Endothelial cell of umbilical vein (primary cell): ENCODE measurements around the gene TM6SF1. TPM values are rescaled to one million over a fixed set of nuclear protein-coding genes. Genes with fewer than 3 reads are reported as not detected.

Experiments used
- BruUV-seq: library from RNA; stranded (reverse); fragments of 400-500 nt; replicated peaks from 2 replicates; lab custom pipeline; 2021; lab: Mats Ljungman, UMichigan
- CTCF ChIA-PET: fragments of 300-600, 350-600 bp; sonication (Branson Sonifier 250); formaldehyde crosslinking; loops from one replicate; lab custom pipeline; 2021; ENCODE audit warnings: antibody characterized with exemption, inconsistent platforms; lab: Charles Lee
- POLR2A ChIA-PET: fragments of 300-600, 350-600 bp; sonication (Branson Sonifier 250); formaldehyde crosslinking; loops from one replicate; lab custom pipeline; 2021; ENCODE audit warnings: antibody characterized with exemption, inconsistent platforms; lab: Charles Lee
- DNase-seq: peaks from one replicate; pipeline ENCODE4 v3.0.0-alpha.2; 2011; ENCODE audit warnings: low read depth, low spot score
- FAIRE-seq: peaks from 2 replicates; lab custom pipeline; 2011; peaks lifted over from hg19 to GRCh38; lab: Jason Lieb, UNC
- H2AFZ ChIP-seq: 2 replicates; pipeline ENCODE4 v1.6.0; 2012; ENCODE audit warnings: low read depth, low read length, control low read depth, inconsistent platforms
- H3K27ac ChIP-seq: 2 replicates; pipeline ENCODE4 v1.5.1; 2011; ENCODE audit warnings: low read depth, mild to moderate bottlenecking, control low read depth, low read length, moderate library complexity; ENCODE audit not compliant: insufficient read depth
- H3K27me3 ChIP-seq, 2 experiments: 2 replicates each; pipeline versions ENCODE4 v1.6.0 to v1.6.1; 2011; ENCODE audit warnings: low read length in 2 of 2, mixed read lengths in 1 of 2; ENCODE audit not compliant: control insufficient read depth in 2 of 2, insufficient read depth in 2 of 2
- H3K36me3 ChIP-seq, 2 experiments: 2 replicates in 1 of 2; 3 replicates in 1 of 2; pipeline ENCODE4 v1.5.1; 2011; ENCODE audit warnings: low read length in 2 of 2, mild to moderate bottlenecking in 1 of 2, moderate library complexity in 1 of 2; ENCODE audit not compliant: control insufficient read depth in 2 of 2, insufficient read depth in 2 of 2; ENCODE audit errors: extremely low read depth in 1 of 2
- H3K4me1 ChIP-seq: 3 replicates; pipeline ENCODE4 v1.5.1; 2011; ENCODE audit warnings: mild to moderate bottlenecking, low read length; ENCODE audit not compliant: control insufficient read depth, insufficient read depth; ENCODE audit errors: extremely low read depth
- H3K4me2 ChIP-seq: 2 replicates; pipeline ENCODE4 v1.6.1; 2011; ENCODE audit warnings: low read length, control low read depth, mixed read lengths; ENCODE audit not compliant: insufficient read depth
- H3K4me3 ChIP-seq, 3 experiments: fragments of 200-600 bp in 1 of 3; sonication (generic), shearing (Covaris generic) in 1 of 3; replicated peaks in 1 of 3; 2 replicates each; pipeline ENCODE4 v1.5.1; 2011 to 2016; ENCODE audit warnings: control low read depth in 3 of 3, low read length in 3 of 3, mild to moderate bottlenecking in 2 of 3, inconsistent platforms in 1 of 3, low read depth in 1 of 3, moderate library complexity in 1 of 3; ENCODE audit not compliant: insufficient read depth in 1 of 3
- H3K79me2 ChIP-seq: 2 replicates; pipeline ENCODE4 v1.6.0; 2012; ENCODE audit warnings: low read length, inconsistent platforms; ENCODE audit not compliant: control insufficient read depth, insufficient read depth
- H3K9ac ChIP-seq: replicated peaks from 2 replicates; pipeline ENCODE3; 2011; ENCODE audit warnings: low read length, control low read depth; ENCODE audit not compliant: insufficient read depth; ENCODE audit errors: extremely low read depth
- H3K9me1 ChIP-seq: replicated peaks from 3 replicates; pipeline ENCODE4 v1.6.0; 2011; ENCODE audit warnings: mild to moderate bottlenecking, low read length; ENCODE audit not compliant: control insufficient read depth, insufficient read depth; ENCODE audit errors: extremely low read depth
- H3K9me3 ChIP-seq: replicated peaks from 2 replicates; pipeline ENCODE4 v1.5.1; 2012; ENCODE audit warnings: low read length, inconsistent platforms; ENCODE audit not compliant: control insufficient read depth, insufficient read depth
- H4K20me1 ChIP-seq: replicated peaks from 2 replicates; pipeline ENCODE3; 2011; ENCODE audit warnings: mild to moderate bottlenecking, low read length; ENCODE audit not compliant: control insufficient read depth, insufficient read depth; ENCODE audit errors: extremely low read depth
- EZH2 ChIP-seq: IDR thresholded peaks from 2 replicates; pipeline ENCODE4 v1.6.1; 2012; ENCODE audit warnings: borderline replicate concordance, low read depth, mild to moderate bottlenecking, moderate library complexity, low read length, inconsistent platforms; ENCODE audit not compliant: severe bottlenecking
- FOS ChIP-seq: IDR thresholded peaks from 2 replicates; pipeline ENCODE4 v1.6.1; 2011; ENCODE audit warnings: mild to moderate bottlenecking, low read length, moderate library complexity, borderline replicate concordance; ENCODE audit not compliant: insufficient read depth
- GATA2 ChIP-seq: IDR thresholded peaks from 2 replicates; pipeline ENCODE4 v1.7.0; 2011; ENCODE audit warnings: low read depth, mild to moderate bottlenecking, moderate library complexity, mixed read lengths, low read length; ENCODE audit not compliant: insufficient read length, insufficient read depth
- JUN ChIP-seq: IDR thresholded peaks from 2 replicates; pipeline ENCODE4 v1.6.1; 2011; ENCODE audit warnings: borderline replicate concordance, low read depth; ENCODE audit not compliant: insufficient read length, insufficient read depth
- MAX ChIP-seq: IDR thresholded peaks from 2 replicates; pipeline ENCODE4 v1.6.1; 2011; ENCODE audit not compliant: insufficient read depth, insufficient read length
- MYC ChIP-seq: IDR thresholded peaks from one replicate; pipeline ENCODE4 v1.6.1; 2011; ENCODE audit warnings: mild to moderate bottlenecking, low read depth, low read length
- POLR2A ChIP-seq: IDR thresholded peaks from 2 replicates; pipeline ENCODE4 v1.6.1; 2012; ENCODE audit warnings: low read depth, mild to moderate bottlenecking, control low read depth, low read length
- POLR2AphosphoS5 ChIP-seq: IDR thresholded peaks from 2 replicates; pipeline ENCODE4 v1.6.1; 2012; ENCODE audit warnings: low read depth, mild to moderate bottlenecking, control low read depth, low read length, moderate library complexity; ENCODE audit not compliant: insufficient read depth
- dilution Hi-C: fragments of 300-500 bp; cut with MboI; formaldehyde crosslinking; loops from one replicate; pipeline ENCODE4 v1.15.0; 2019; ENCODE audit warnings: low sequenced_read_pairs; ENCODE audit not compliant: extremely low pct_ligation_motif_present
- intact Hi-C: fragments of 100-400 bp; cut with micrococcal nuclease; formaldehyde crosslinking; loops from one replicate; pipeline ENCODE4 v1.10.0; 2022
- polyA plus RNA-seq, 4 experiments: library from polyadenylated mRNA; depleted of rRNA in 3 of 4; stranded (reverse) in 3 of 4; unstranded in 1 of 4; fragments of >200 nt; gene quantifications; 2 replicates each; pipeline versions ENCODE4 v1.2.1 to v1.2.3, GENCODE V29; 2011 to 2012; ENCODE audit warnings: missing spikeins in 1 of 4
- total RNA-seq: library from RNA; stranded (reverse); gene quantifications from 2 replicates; pipeline ENCODE4 v1.2.3, GENCODE V29; 2021
- TF ChIP-seq, protein P1 (sequence below), 2 donors: IDR thresholded peaks; 1 replicate in 1 of 2; 2 replicates in 1 of 2; pipeline ENCODE4 v1.5.1; 2011; ENCODE audit warnings: low read length in 2 of 2, mild to moderate bottlenecking in 2 of 2, moderate library complexity in 2 of 2, control low read depth in 1 of 2, inconsistent platforms in 1 of 2, low read depth in 1 of 2; ENCODE audit not compliant: insufficient read depth in 1 of 2; ENCODE audit errors: extremely low read depth in 1 of 2

TM6SF1 gene
- total and polyA plus RNA-seq, 2 donors (not counting 3 experiments of a cell fraction or from before 2014, with no cell fraction given): 26.5 to 38.0 TPM

DNA sequence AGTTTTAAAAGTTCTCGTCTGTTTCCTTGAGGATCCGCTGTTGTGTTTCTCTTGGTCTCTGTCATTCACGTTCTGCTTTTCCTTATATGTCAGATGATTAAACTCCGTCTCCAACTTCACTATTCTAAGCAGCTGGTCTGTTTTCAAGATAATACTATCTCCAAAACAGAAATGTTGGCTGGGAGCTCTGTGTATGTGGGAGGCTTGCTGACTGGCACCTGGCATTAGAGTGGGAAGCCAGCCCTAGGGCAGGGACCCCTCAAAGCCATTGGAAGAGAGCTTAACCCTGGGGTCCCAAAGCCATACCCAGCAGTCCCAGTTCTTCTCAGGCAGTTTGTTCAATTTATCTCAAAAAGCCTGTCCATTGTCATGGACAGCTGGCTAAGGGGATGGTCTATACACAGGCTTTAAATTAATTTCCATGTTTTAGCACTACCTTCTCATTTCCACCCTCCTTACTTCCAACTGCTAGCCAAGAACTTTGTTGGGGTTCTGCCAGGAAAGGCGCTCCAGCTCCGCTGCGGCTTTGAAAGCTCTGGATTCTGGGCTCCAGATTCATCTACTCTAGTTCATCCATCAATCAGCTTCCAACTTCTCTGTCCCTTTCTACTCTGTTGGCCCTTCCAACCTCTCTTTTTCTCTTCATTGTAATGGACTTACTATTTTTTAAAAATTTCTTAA, 49.6 kb upstream of the TM6SF1 start:
- intact Hi-C loops: no loop called here
- Histone ChIP-seq H2AFZ (no peak overlapping the region), H3K9ac (no peak overlapping the region), H3K9me1 (no peaks in the 10 kb centered on the region), H3K9me3 (no peaks in the 10 kb centered on the region), H3K4me3 (no peak overlapping the region), H3K27me3 (no peaks in the 10 kb centered on the region), H3K79me2 (peaks cover 72% of the 10 kb centered on the region), H3K36me3 (peaks cover 0 to 6% of the 10 kb centered on the region in 2 experiments), H3K27ac (no peak overlapping the region), H3K4me2 (no peak overlapping the region), H3K4me1 (peaks cover 10% of the 10 kb centered on the region), H4K20me1 (peaks cover 15% of the 10 kb centered on the region)
- BruUV-seq: no TSS peak
- no peak for FAIRE-seq
- ChIA-PET POLR2A (interaction anchor here (0.7 kb wide), 1 partner anchor 21 kb away, joined by 3 read pairs; no protein-coding TSS in a partner anchor), CTCF (interaction anchor here (1.3 to 1.6 kb wide), 2 partner anchors 9 to 151 kb away, joined by 3 to 5 read pairs; partner anchors contain the start of gene BTBD1)
- DNase-seq: no peak
- TF ChIP-seq, protein P1, sequence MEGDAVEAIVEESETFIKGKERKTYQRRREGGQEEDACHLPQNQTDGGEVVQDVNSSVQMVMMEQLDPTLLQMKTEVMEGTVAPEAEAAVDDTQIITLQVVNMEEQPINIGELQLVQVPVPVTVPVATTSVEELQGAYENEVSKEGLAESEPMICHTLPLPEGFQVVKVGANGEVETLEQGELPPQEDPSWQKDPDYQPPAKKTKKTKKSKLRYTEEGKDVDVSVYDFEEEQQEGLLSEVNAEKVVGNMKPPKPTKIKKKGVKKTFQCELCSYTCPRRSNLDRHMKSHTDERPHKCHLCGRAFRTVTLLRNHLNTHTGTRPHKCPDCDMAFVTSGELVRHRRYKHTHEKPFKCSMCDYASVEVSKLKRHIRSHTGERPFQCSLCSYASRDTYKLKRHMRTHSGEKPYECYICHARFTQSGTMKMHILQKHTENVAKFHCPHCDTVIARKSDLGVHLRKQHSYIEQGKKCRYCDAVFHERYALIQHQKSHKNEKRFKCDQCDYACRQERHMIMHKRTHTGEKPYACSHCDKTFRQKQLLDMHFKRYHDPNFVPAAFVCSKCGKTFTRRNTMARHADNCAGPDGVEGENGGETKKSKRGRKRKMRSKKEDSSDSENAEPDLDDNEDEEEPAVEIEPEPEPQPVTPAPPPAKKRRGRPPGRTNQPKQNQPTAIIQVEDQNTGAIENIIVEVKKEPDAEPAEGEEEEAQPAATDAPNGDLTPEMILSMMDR (IDR thresholded peaks at IDR 0.05; ENCODE audit: extremely low read depth in 1 of 2, insufficient read depth in 1 of 2, low read depth in 1 of 2, low read length in 2 of 2): no peak
- TF ChIP-seq MYC: no peak
- TF ChIP-seq POLR2AphosphoS5: no peak
- no peak for TF ChIP-seq MAX
- TF ChIP-seq JUN: no peak
- no peak for TF ChIP-seq FOS
- no peak for TF ChIP-seq EZH2
- TF ChIP-seq GATA2: no peak
- TF ChIP-seq POLR2A: no peak
- dilution Hi-C loops: no loop called here
